ENCODE data around the gene RASGRF1.
"Not testable (repeated sequence)": the region's sequence is repeated elsewhere in the genome, so short reads cannot be mapped to it uniquely, and the experiment has no call there.

The RASGRF1 gene, protein sequence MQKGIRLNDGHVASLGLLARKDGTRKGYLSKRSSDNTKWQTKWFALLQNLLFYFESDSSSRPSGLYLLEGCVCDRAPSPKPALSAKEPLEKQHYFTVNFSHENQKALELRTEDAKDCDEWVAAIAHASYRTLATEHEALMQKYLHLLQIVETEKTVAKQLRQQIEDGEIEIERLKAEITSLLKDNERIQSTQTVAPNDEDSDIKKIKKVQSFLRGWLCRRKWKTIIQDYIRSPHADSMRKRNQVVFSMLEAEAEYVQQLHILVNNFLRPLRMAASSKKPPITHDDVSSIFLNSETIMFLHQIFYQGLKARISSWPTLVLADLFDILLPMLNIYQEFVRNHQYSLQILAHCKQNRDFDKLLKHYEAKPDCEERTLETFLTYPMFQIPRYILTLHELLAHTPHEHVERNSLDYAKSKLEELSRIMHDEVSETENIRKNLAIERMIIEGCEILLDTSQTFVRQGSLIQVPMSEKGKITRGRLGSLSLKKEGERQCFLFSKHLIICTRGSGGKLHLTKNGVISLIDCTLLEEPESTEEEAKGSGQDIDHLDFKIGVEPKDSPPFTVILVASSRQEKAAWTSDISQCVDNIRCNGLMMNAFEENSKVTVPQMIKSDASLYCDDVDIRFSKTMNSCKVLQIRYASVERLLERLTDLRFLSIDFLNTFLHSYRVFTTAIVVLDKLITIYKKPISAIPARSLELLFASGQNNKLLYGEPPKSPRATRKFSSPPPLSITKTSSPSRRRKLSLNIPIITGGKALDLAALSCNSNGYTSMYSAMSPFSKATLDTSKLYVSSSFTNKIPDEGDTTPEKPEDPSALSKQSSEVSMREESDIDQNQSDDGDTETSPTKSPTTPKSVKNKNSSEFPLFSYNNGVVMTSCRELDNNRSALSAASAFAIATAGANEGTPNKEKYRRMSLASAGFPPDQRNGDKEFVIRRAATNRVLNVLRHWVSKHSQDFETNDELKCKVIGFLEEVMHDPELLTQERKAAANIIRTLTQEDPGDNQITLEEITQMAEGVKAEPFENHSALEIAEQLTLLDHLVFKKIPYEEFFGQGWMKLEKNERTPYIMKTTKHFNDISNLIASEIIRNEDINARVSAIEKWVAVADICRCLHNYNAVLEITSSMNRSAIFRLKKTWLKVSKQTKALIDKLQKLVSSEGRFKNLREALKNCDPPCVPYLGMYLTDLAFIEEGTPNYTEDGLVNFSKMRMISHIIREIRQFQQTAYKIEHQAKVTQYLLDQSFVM (N-terminal part only)

GRCh38 chr15:79090487-79091203, at the start of gene RASGRF1:
TSS of gene RASGRF1 (minus strand) at chr15:79090780. CDS start at chr15:79090498, 282 bp downstream.
- in situ Hi-C loops (cut with MboI; ENCODE audit: low sequenced_read_pairs), result no loop called here

- in situ Hi-C loops (cut with MboI; ENCODE audit: low sequenced_read_pairs), result no loop called here
Observed at GRCh38 chr15:79136434-79137046, 46.0 kb upstream of the RASGRF1 start.

DNA sequence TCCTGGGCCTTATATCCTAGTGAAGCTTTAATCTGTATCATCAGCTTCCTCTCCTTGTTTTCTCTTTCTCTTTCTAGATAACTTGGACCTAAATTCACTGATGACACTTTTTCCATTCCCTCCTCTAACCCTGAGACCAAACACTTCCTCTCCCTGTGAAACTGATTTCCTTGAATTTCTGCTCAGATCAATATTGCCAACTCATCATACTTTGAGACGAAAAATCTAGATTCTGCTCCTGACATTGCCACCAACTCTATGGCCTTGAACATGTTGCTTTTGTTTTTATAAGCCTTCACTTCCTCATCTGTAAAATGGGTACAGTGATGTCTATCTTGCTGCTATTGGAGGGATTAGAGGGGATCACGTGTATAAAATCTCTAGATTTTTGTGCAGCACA, 42.7 kb upstream of the RASGRF1 start:
- in situ Hi-C loops (cut with MboI; ENCODE audit: low sequenced_read_pairs), result no loop called here

DNA sequence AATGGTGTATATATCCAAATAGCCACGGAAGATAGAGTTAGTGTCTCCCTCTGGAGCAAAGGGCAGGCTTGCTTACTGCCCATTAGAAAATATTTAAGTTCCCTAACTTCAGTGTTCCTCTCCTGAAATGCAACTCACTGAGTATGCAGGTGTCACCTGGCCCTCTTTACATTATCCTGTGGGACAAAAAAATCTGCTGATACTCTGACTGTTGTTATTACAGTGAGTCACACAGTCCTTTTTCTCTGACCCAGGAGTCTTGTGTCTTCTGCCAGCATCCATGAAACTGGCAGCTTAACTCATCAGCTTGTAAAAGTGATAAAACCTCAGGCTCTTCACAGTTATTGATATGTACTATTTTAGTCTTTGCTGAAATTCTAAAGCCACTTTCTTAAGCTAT, 42.2 kb upstream of the RASGRF1 start:
- in situ Hi-C loops (cut with MboI; ENCODE audit: low sequenced_read_pairs), result no loop called here

DNA sequence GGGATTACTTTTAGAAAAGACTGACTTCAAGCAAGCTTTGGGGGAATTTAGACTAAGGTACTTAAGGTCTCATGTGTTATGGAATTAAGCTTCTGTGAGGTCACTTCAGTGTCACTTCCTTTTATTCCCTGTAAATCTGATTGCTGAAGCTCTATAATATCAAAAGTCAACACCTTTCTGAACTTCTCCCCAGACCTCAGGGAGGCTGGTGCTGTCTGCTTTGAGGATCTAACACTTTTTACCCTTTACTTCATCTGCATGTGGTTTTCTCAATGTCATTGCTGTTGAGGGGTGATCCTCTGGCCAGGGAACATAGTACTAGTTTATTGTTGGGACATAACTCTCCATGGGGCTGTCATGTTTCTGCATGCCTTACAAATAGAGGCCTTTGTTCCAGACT, 41.8 kb upstream of the RASGRF1 start:
- in situ Hi-C loops (cut with MboI; ENCODE audit: low sequenced_read_pairs), result no loop called here

DNA sequence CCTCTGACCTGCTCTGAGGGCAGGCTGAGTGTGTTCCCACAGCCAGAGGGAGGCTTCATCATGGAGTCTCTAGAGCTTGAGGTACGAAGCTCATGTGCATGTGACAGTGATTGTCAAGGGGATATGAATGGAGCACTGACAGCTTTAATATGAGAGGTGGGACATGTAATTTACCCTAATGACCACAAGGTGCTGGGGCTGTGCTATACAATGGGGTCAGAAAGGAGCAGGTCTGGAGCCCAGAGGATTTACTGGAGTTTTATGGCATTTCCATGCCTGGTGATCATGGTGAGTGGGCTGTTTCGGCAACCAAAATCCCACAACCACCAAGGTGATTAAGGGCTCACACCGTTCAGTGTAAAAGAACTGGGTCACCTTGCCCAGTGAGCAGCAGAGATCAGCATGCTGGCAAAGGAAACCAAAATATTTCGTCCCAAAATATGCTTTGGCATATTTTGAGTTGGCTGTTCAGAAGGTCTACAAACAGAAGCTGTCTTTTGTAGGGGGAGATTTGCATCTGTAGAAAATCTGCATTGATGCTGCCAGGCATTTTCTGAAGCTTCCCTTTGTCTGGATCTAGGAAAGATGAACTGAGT, 40.1 kb upstream of the RASGRF1 start:
- in situ Hi-C loops (cut with MboI; ENCODE audit: low sequenced_read_pairs), result no loop called here

DNA sequence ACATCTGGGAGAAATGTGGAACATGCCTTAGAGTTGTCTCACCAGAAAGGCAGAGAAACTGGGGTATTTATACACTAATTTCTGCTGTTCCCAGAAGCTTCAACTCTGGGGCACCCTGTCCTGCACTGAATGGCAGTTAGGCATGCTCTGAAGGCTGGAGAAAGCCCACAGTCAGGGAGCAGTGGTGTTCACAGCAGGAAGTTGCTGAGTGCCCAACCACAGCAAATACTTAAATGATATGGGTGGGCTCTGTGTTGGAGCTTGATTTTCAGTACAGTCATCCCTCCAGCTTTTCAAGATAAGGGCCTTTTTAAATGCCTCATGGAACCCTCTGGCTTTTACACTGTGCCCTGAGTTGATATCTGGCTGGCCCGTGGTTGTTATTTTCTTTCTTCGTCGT, 38.7 kb upstream of the RASGRF1 start:
- in situ Hi-C loops (cut with MboI; ENCODE audit: low sequenced_read_pairs), result no loop called here

GRCh38 chr15:79128556-79128955, 38.0 kb upstream of the RASGRF1 start:
- in situ Hi-C loops (cut with MboI; ENCODE audit: low sequenced_read_pairs), result no loop called here

GRCh38 chr15:79124388-79124787, 33.8 kb upstream of the RASGRF1 start:
- in situ Hi-C loops (cut with MboI; ENCODE audit: low sequenced_read_pairs), result no loop called here

- in situ Hi-C loops (cut with MboI; ENCODE audit: low sequenced_read_pairs), result no loop called here
Observed at GRCh38 chr15:79122991-79123390, 32.4 kb upstream of the RASGRF1 start.

DNA sequence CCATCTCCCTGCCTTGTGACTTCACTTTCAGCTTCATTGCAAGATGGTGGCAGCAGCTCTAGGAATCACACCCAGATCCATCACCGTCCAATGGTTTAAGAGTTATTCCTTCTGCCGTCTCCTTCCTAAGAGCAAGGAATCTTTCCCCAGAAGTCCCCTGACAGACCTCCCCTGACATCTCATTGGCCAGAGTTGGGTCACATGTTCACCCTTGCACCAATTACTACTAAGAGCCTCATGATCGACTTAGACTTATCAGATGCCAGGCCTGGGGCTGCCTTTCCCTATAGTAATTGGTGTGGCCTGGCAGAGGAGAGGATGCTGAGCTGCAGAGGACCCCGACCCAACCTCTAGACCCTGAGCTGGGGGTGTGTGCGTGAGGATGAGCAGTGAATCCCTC, 31.8 kb upstream of the RASGRF1 start:
- in situ Hi-C loops (cut with MboI; ENCODE audit: low sequenced_read_pairs), result no loop called here

GRCh38 chr15:79121571-79121970, 31.0 kb upstream of the RASGRF1 start:
- in situ Hi-C loops (cut with MboI; ENCODE audit: low sequenced_read_pairs), result no loop called here

GRCh38 chr15:79117442-79118204, 27.0 kb upstream of the RASGRF1 start:
- in situ Hi-C loops (cut with MboI; ENCODE audit: low sequenced_read_pairs), result no loop called here

DNA sequence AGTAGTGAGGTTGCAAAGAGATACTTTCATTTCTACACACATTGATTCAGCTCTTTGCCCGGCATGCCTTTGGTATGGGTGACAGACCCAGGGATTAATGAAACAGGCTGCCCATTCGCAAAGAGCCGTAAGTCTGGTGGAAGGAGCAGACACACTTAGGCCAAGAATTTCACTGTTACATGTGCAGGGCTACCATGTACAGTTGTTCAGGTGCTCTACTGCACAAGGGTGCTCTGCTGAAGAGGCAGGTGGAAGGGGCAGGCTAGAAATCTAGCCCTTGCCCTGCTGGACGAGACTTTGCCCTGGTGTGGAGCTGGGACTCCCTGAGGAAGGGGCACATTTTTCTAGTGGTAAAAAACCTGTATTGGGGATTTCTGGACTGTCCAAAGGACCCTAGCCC, 26.2 kb upstream of the RASGRF1 start:
- in situ Hi-C loops (cut with MboI; ENCODE audit: low sequenced_read_pairs), result no loop called here

- in situ Hi-C loops (cut with MboI; ENCODE audit: low sequenced_read_pairs), result no loop called here
Observed at GRCh38 chr15:79115986-79116665, 25.5 kb upstream of the RASGRF1 start.

- in situ Hi-C loops (cut with MboI; ENCODE audit: low sequenced_read_pairs), result no loop called here
Observed at GRCh38 chr15:79113831-79114230, 23.3 kb upstream of the RASGRF1 start.

DNA sequence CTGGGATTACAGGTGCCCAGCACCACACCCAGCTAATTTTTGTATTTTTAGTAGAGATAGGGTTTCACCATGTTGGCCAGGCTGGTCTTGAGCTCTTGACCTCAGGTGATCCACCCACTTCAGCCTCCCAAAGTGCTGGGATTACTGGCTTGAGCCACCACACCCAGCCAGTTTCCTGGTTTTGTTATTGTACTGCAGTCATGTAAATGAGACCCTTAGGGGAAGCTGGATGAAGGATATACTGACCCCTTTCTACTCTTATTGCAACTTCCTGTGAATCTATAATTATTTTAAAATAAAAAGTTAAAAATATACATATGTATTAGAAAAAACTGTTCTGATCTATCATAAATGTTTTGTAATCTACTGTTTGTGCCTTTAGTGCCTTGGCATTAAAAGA, 20.8 kb upstream of the RASGRF1 start:
- in situ Hi-C loops (cut with MboI; ENCODE audit: low sequenced_read_pairs), result not testable (repeated sequence)

DNA sequence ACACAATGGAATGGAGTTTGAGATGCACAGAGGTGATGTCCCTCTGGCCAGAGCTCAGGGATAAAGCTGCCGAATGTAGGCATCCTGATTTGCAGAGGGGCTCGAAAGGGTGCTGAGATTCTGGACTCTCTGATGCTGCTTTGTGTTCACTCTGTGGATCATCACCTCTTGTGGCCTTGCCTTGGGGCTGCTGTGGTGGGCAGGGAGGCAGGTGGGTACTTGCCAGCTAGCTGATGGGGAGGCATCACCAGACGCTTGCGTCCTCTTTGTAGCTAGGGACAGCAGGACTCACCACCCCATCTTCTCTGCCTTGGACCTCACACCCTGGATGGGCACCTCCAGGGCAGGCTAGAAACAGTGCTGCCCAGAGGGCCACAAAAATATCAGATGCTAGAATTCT, 14.6 kb upstream of the RASGRF1 start:
- in situ Hi-C loops (cut with MboI; ENCODE audit: low sequenced_read_pairs), result no loop called here
